HEK293T (cell line): ENCODE results near the gene TREX2.

Source experiments
- BHLHE40 ChIP-seq: fragments of 450-650 bp; IDR thresholded peaks from 2 replicates; pipeline ENCODE4 v1.6.1; 2016; ENCODE audit warnings: mild to moderate bottlenecking, moderate library complexity, borderline replicate concordance
- ELF4 ChIP-seq: fragments of 450-650 bp; IDR thresholded peaks from 2 replicates; pipeline ENCODE4 v1.6.1; 2017; ENCODE audit warnings: antibody characterized with exemption
- FOXA1 ChIP-seq: fragments of 450-650 bp; IDR thresholded peaks from 2 replicates; pipeline ENCODE4 v1.6.1; 2016; ENCODE audit warnings: mild to moderate bottlenecking
- HDGF ChIP-seq: fragments of 450-650 bp; IDR thresholded peaks from 2 replicates; pipeline ENCODE4 v1.6.1; 2017; ENCODE audit warnings: antibody characterized with exemption, borderline replicate concordance
- LEF1 ChIP-seq: fragments of 450-650 bp; IDR thresholded peaks from 2 replicates; pipeline ENCODE4 v1.6.1; 2017; ENCODE audit warnings: mild to moderate bottlenecking, borderline replicate concordance
- NFRKB ChIP-seq: fragments of 450-650 bp; IDR thresholded peaks from 2 replicates; pipeline ENCODE4 v1.6.1; 2016; ENCODE audit warnings: mild to moderate bottlenecking, moderate library complexity
- SP1 ChIP-seq: fragments of 450-650 bp; IDR thresholded peaks from 2 replicates; pipeline ENCODE4 v1.6.1; 2017
- SUZ12 ChIP-seq: fragments of 450-650 bp; IDR thresholded peaks from 2 replicates; pipeline ENCODE4 v1.6.1; 2016; ENCODE audit warnings: mild to moderate bottlenecking

DNA sequence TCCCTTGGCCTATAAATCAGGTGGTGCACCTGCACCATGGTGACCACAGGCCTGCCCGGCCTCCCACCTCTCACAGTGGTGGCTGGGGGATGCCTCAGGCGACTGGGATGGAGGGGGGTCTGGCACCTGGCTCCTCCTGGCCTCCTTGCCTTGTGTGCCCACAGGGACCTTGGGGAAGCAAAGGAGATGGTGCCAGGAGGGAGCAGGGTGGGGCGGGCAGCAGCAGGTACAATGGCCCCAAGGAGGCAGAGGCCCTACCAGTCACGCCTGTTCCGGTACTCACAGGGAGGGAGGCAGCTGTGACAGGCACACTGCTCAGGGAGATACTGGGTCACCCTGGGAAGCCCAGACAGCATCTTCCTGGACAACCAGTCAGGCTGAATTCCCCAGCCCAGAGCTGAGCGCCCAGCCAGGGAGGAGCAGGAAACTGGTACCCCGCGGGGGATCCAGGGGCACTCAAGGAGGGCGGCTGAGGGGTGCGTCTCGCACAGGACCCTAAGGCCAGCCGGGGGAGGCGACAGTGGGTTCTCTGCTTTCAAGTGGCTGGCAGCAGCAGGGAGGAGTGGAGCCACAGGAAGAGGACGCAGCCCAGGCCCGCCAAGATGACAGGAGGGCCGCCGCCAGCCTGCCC is 1.2 kb upstream of the TREX2 start:
- no peak for TF ChIP-seq NFRKB
- TF ChIP-seq LEF1 = no peak
- TF ChIP-seq FOXA1 = no peak
- no peak for TF ChIP-seq SP1
- no peak for TF ChIP-seq SUZ12
- TF ChIP-seq HDGF = no peak
- no peak for TF ChIP-seq ELF4
- TF ChIP-seq BHLHE40 = no peak
